SK-N-SH (cell line): ENCODE measurements around the gene ZNF32. TPM values are rescaled to one million over a fixed set of nuclear protein-coding genes. Genes with fewer than 3 reads are reported as not detected.

Source experiments
- CTCF ChIA-PET: fragments of 300-600, 350-600 bp; formaldehyde crosslinking; extraction: SDS; loops from one replicate; lab custom pipeline; 2021; lab: Yijun Ruan, JAX
- POLR2A ChIA-PET: fragments of 350-600 bp; sonication (Branson Sonifier 250); formaldehyde crosslinking; extraction: SDS; loops from one replicate; lab custom pipeline; 2020; ENCODE audit warnings: antibody characterized with exemption, inconsistent platforms; lab: Yijun Ruan, JAX
- DNase-seq: peaks from one replicate; pipeline ENCODE4 v3.0.0; 2012
- H2AFZ ChIP-seq: fragments of 200-600 bp; sonication (generic); 2 replicates; pipeline ENCODE4 v1.8.1; 2016; ENCODE audit warnings: antibody characterized with exemption, mild to moderate bottlenecking, low read depth
- H3F3A ChIP-seq: fragments of 200-600 bp; sonication (generic); replicated peaks from 2 replicates; pipeline ENCODE3; 2016; ENCODE audit warnings: antibody characterized with exemption, mild to moderate bottlenecking; ENCODE audit not compliant: insufficient read depth
- H3K27ac ChIP-seq, 2 experiments: fragments of 200-500 bp in 1 of 2; fragments of 200-600 bp in 1 of 2; sonication (Bioruptor generic) in 1 of 2; sonication (generic), shearing (Covaris generic) in 1 of 2; 2 replicates each; pipeline versions ENCODE4 v1.5.1 to v1.6.1; 2014 to 2016; ENCODE audit warnings: low read depth in 2 of 2, inconsistent platforms in 1 of 2, low read length in 1 of 2, mild to moderate bottlenecking in 1 of 2, mixed read lengths in 1 of 2
- H3K27me3 ChIP-seq: fragments of 200-600 bp; sonication (generic), shearing (Covaris generic); 2 replicates; pipeline ENCODE4 v1.6.1; 2016; ENCODE audit warnings: mixed run types; ENCODE audit not compliant: insufficient read depth
- H3K36me3 ChIP-seq, 2 experiments: fragments of 200-500 bp in 1 of 2; fragments of 200-600 bp in 1 of 2; sonication (Bioruptor generic) in 1 of 2; sonication (generic) in 1 of 2; replicated peaks in 1 of 2; 2 replicates each; pipeline versions ENCODE3 to v1.5.1; 2014 to 2016; ENCODE audit warnings: low read length in 1 of 2, mild to moderate bottlenecking in 1 of 2; ENCODE audit not compliant: insufficient read depth in 2 of 2, control insufficient read depth in 1 of 2
- H3K4me1 ChIP-seq, 2 experiments: fragments of 200-500 bp in 1 of 2; fragments of 200-600 bp in 1 of 2; sonication (Bioruptor generic) in 1 of 2; sonication (generic), shearing (Covaris generic) in 1 of 2; 2 replicates each; pipeline versions ENCODE4 v1.5.1 to v1.6.1; 2014 to 2016; ENCODE audit warnings: low read depth in 1 of 2, low read length in 1 of 2, mixed run types in 1 of 2; ENCODE audit not compliant: insufficient read depth in 2 of 2, control insufficient read depth in 1 of 2
- H3K4me2 ChIP-seq: fragments of 200-600 bp; sonication (generic), shearing (Covaris generic); 2 replicates; pipeline ENCODE4 v1.6.1; 2017; ENCODE audit warnings: mixed run types
- H3K4me3 ChIP-seq, 2 experiments: fragments of 200-500 bp in 1 of 2; fragments of 200-600 bp in 1 of 2; sonication (Bioruptor generic) in 1 of 2; sonication (generic), shearing (Covaris generic) in 1 of 2; 2 replicates each; pipeline versions ENCODE4 v1.5.1 to v1.8.1; 2014 to 2016; ENCODE audit warnings: low read depth in 2 of 2, inconsistent platforms in 1 of 2, low read length in 1 of 2, mild to moderate bottlenecking in 1 of 2, mixed read lengths in 1 of 2, moderate library complexity in 1 of 2
- H3K79me2 ChIP-seq: fragments of 200-600 bp; sonication (generic); 2 replicates; pipeline ENCODE4 v1.8.1; 2017; ENCODE audit warnings: mild to moderate bottlenecking; ENCODE audit not compliant: insufficient read depth
- H3K9ac ChIP-seq: fragments of 200-600 bp; sonication (generic); 2 replicates; pipeline ENCODE4 v1.6.1; 2017; ENCODE audit warnings: mixed run types
- H3K9me2 ChIP-seq: fragments of 200-600 bp; sonication (generic); 2 replicates; pipeline ENCODE4 v1.6.1; 2017; ENCODE audit warnings: mixed run types
- H3K9me3 ChIP-seq: fragments of 200-600 bp; sonication (generic); 2 replicates; pipeline ENCODE4 v1.6.1; 2017; ENCODE audit warnings: mixed run types, mild to moderate bottlenecking, moderate library complexity
- H4K20me1 ChIP-seq: fragments of 200-600 bp; sonication (generic); 2 replicates; pipeline ENCODE4 v1.6.1; 2017; ENCODE audit warnings: mild to moderate bottlenecking, mixed run types; ENCODE audit not compliant: insufficient read depth
- EZH2phosphoT487 ChIP-seq: fragments of 200-600 bp; sonication (generic); IDR thresholded peaks from 2 replicates; pipeline ENCODE4 v1.6.1; 2017; ENCODE audit warnings: low read depth, mixed run types, mild to moderate bottlenecking, antibody characterized with exemption, moderate library complexity, borderline replicate concordance
- FOXM1 ChIP-seq: IDR thresholded peaks from 2 replicates; pipeline ENCODE4 v1.4.0; 2012; ENCODE audit warnings: low read depth, mild to moderate bottlenecking
- GATA2 ChIP-seq: sonication (generic); formaldehyde crosslinking; IDR thresholded peaks from 2 replicates; pipeline ENCODE4 v1.5.0; 2020; ENCODE audit warnings: mild to moderate bottlenecking, missing genetic modification reagents
- JUND ChIP-seq: IDR thresholded peaks from 2 replicates; pipeline ENCODE4 v1.4.0; 2012
- MEF2A ChIP-seq: IDR thresholded peaks from 2 replicates; pipeline ENCODE4 v1.4.0; 2012; ENCODE audit warnings: low read depth, borderline replicate concordance
- POLR2AphosphoS5 ChIP-seq: IDR thresholded peaks from 2 replicates; pipeline ENCODE4 v1.6.1; 2012; ENCODE audit warnings: low read depth, low read length
- RAD21 ChIP-seq: IDR thresholded peaks from 2 replicates; pipeline ENCODE4 v1.6.1; 2012; ENCODE audit warnings: mild to moderate bottlenecking, low read length
- RCOR1 ChIP-seq: fragments of 150-350 bp; IDR thresholded peaks from 2 replicates; pipeline ENCODE4 v1.6.1; 2017; ENCODE audit warnings: antibody characterized with exemption, low read length
- SMC3 ChIP-seq: IDR thresholded peaks from 2 replicates; pipeline ENCODE4 v1.6.1; 2012; ENCODE audit warnings: low read depth, low read length, improper control_type of control experiment
- TAF1 ChIP-seq: IDR thresholded peaks from 2 replicates; pipeline ENCODE4 v1.6.1; 2012; ENCODE audit warnings: low read depth, mild to moderate bottlenecking, low read length, moderate library complexity, borderline replicate concordance
- TCF12 ChIP-seq: IDR thresholded peaks from 2 replicates; pipeline ENCODE4 v1.4.0; 2012
- TEAD4 ChIP-seq: IDR thresholded peaks from 2 replicates; pipeline ENCODE4 v1.4.0; 2012; ENCODE audit warnings: mild to moderate bottlenecking, borderline replicate concordance; ENCODE audit not compliant: insufficient read depth
- WGBS: methylation state at CpG from one replicate; pipeline ENCODE4 v1.1.6; 2017; ENCODE audit warnings: low lambda C conversion rate; 5-methylcytosine and 5-hydroxymethylcytosine counted together
- polyA plus RNA-seq, 3 experiments: library from polyadenylated mRNA; depleted of rRNA; stranded (reverse); fragments of >200 nt; gene quantifications; 2 replicates each; pipeline ENCODE4 v1.2.3, GENCODE V29; 2012
- TF ChIP-seq, protein P1 (sequence below): IDR thresholded peaks from 2 replicates; pipeline ENCODE4; 2012
- TF ChIP-seq, protein P2 (sequence below): fragments of 150-350 bp; IDR thresholded peaks from 2 replicates; pipeline ENCODE4 v1.6.1; 2016; ENCODE audit warnings: mild to moderate bottlenecking, low read depth, low read length
- TF ChIP-seq, protein P3 (sequence below): fragments of 200-600 bp; sonication (generic); IDR thresholded peaks from 2 replicates; pipeline ENCODE4 v1.6.1; 2017; ENCODE audit warnings: antibody characterized with exemption, mild to moderate bottlenecking, moderate library complexity

Gene ZNF32
- polyA plus RNA-seq, 1 of the 3 experiments (the other 2 are of a cell fraction), result 27.2 TPM

DNA sequence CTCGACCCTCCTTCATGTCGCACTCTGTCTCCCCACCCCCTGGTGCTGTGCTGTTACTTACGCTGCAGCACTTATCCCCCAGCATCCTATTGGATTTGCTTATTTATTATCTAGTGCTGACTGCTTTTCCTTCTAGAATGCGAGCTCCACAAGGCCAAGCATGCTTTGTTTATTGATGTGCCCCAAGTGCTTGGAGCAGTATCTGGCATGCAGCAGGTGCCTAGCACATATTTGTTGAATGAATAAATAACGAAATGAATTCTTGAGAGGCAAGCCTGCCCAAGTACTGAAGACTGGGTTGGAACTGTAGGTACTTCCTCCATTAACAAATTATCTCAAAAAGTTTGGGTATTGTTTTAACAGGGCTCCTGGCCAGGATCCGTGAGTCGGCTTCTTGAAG, 24.8 kb upstream of the ZNF32 start:
- no peak overlapping the region; the same call in 1 of the 2 replicates for H2AFZ ChIP-seq
- ChIA-PET POLR2A (no interaction called here), CTCF (interaction anchor here (1.3 to 9.6 kb wide), 8 partner anchors 9 to 1185 kb away, joined by 3 to 142 read pairs (median 4); partner anchors contain the start of gene CXCL12)
- DNase-seq, result no peak
- H3K4me1 ChIP-seq, result no peaks in the 10 kb centered on the region; a peak in 1 of 4 replicates
- no peak overlapping the region for H3K4me3 ChIP-seq
- no peak overlapping the region for H3K27ac ChIP-seq
- no peaks in the 10 kb centered on the region for H3F3A ChIP-seq
- no peak overlapping the region for H3K4me2 ChIP-seq
- no peaks in the 10 kb centered on the region for H3K27me3 ChIP-seq
- H3K9me2 ChIP-seq, result no peaks in the 10 kb centered on the region
- 38% methylated on average over 7 of the region's 7 CpGs for WGBS
- no peaks in the 10 kb centered on the region for H4K20me1 ChIP-seq
- TF ChIP-seq FOXM1 (no peak), JUND (no peak), POLR2AphosphoS5 (no peak), TCF12 (no peak), TAF1 (no peak), RAD21 (no peak), SMC3 (no peak), MEF2A (no peak), EZH2phosphoT487 (no peak), TEAD4 (no peak), RCOR1 (no peak), GATA2 (no peak)
- TF ChIP-seq, protein P1, sequence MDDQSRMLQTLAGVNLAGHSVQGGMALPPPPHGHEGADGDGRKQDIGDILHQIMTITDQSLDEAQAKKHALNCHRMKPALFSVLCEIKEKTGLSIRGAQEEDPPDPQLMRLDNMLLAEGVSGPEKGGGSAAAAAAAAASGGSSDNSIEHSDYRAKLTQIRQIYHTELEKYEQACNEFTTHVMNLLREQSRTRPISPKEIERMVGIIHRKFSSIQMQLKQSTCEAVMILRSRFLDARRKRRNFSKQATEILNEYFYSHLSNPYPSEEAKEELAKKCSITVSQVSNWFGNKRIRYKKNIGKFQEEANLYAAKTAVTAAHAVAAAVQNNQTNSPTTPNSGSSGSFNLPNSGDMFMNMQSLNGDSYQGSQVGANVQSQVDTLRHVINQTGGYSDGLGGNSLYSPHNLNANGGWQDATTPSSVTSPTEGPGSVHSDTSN, result no peak
- TF ChIP-seq, protein P2, sequence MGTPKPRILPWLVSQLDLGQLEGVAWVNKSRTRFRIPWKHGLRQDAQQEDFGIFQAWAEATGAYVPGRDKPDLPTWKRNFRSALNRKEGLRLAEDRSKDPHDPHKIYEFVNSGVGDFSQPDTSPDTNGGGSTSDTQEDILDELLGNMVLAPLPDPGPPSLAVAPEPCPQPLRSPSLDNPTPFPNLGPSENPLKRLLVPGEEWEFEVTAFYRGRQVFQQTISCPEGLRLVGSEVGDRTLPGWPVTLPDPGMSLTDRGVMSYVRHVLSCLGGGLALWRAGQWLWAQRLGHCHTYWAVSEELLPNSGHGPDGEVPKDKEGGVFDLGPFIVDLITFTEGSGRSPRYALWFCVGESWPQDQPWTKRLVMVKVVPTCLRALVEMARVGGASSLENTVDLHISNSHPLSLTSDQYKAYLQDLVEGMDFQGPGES, result no peak
- TF ChIP-seq, protein P3, sequence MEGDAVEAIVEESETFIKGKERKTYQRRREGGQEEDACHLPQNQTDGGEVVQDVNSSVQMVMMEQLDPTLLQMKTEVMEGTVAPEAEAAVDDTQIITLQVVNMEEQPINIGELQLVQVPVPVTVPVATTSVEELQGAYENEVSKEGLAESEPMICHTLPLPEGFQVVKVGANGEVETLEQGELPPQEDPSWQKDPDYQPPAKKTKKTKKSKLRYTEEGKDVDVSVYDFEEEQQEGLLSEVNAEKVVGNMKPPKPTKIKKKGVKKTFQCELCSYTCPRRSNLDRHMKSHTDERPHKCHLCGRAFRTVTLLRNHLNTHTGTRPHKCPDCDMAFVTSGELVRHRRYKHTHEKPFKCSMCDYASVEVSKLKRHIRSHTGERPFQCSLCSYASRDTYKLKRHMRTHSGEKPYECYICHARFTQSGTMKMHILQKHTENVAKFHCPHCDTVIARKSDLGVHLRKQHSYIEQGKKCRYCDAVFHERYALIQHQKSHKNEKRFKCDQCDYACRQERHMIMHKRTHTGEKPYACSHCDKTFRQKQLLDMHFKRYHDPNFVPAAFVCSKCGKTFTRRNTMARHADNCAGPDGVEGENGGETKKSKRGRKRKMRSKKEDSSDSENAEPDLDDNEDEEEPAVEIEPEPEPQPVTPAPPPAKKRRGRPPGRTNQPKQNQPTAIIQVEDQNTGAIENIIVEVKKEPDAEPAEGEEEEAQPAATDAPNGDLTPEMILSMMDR, result no peak
- H3K36me3 ChIP-seq, result no peaks in the 10 kb centered on the region
- H3K79me2 ChIP-seq, result no peaks in the 10 kb centered on the region
- H3K9me3 ChIP-seq, result 0 out of 2 replicates have a peak, but pooled peaks cover 4% of the 10 kb centered on the region
- no peak overlapping the region for H3K9ac ChIP-seq
